HG02870 (cell line): ENCODE measurements around the gene CDH23.
A peak's percentile ranks its signal among the peaks of the same experiment; 100 is the strongest.

Experiments used
- ATAC-seq: cut with Tn5 transposase; IDR thresholded peaks from one replicate; pipeline ENCODE4 v1.9.1; 2021; ENCODE audit warnings: mild to moderate bottlenecking, moderate library complexity; ENCODE audit not compliant: unreplicated experiment

The CDH23 gene

DNA sequence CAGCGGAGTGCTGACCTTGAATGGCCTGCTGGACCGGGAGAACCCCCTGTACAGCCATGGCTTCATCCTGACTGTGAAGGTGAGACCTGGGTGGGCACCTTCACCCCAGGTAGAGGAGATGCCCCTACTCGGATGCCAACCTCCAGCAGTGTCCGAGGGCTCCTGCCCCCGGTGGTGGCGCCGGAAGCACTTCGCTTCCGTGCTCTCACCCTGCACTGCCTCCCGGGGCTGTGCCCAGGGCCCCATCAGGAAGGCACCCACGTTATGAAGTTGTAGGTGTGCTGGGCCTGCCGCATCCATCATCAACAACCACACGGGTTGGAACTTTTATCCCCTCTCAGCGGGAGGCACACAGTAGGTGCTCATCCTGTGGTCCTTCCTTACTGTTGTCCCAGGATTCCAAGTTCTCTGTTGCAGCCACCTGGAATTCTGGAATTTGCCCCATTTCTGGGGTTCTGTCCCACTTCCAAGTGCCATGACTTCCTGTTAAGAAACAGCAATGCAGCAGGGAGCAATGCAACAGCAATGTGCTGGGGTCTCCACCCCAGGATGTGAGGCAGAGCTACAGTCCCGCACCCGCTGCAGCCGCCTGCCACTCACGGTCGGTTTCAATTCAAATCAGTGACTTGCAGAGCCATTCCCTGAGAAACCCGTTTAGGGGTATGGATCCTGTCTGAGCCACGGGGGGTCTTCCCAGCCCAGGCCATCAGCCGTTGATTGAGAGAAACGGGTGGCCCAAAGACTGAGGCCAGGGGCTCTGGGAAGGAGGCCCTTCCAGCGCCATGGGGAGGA, 219.0 kb downstream of the CDH23 start:
- no peak for ATAC-seq

DNA sequence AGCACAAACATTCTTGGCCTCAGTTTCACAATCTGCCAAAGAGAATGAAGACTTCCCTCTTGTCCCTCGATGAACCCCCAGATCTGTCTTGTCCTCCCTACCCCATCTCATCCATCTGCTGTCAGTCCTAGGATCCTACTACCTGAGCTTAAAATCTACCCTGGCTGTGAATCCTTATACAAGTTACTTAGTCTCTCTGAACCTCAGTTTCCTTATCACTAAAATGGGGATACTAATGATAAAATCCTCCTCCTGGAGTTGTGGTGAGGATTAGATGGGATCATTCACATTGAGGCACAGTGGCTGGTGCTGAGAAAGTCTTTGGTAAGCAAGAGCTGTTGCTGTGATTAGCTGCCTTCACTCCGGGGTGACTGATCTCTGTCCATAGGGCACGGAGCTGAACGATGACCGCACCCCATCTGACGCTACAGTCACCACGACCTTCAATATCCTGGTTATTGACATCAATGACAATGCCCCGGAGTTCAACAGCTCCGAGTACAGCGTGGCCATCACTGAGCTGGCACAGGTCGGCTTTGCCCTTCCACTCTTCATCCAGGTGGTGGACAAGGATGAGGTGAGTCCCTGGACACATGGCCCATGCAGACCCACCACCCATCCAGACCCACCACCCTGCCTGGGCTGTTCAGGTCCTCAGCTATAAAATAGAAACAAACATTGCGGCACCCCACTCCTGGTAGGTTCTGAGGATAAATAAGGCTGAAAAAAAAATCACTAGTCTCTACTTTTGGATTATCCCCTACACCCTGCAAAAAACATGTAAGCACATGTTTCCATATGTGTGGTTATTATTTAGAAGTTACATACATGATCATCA, 220.3 kb downstream of the CDH23 start:
- no peak for ATAC-seq

DNA sequence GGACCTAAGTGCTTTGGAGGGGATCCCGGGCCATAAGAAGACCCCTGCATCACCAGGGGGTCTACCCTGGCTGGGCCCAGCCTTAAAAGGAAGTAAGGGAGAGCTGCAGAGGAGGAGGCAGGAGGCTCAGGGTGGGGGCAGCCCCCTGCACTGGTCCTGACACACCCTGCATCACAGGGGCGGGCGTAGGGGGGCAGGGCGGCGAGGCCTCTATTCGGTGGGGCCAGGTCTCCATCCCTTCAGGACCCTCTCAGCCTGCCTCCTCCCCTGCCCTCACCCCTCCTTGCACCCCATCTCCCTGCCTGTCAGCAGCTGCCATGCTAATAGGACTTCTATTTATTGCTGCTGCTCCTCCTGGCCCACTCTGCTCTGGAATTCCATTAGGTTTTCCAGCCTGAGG, 221.5 kb downstream of the CDH23 start:
- ATAC-seq, result no peak

DNA sequence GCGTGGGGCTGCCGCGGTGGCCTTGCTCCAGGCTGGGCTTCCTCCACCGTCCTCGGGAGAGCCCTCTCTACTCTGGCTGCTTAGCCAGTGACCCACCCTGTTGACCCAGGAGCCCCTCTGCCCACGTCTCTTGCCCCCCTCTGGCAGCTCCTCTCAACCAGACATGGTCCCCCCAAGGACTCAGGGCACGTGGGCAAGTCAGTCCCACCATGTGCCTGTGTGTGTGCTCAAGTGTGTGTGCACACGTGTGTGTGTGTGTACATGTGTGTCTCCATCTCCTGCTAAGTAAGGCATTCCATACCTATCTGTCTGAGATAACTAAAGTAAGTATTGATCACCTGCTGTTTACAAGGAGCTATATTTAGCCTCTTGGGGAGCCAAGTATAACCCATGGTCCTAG, 221.9 kb downstream of the CDH23 start:
- ATAC-seq, result no peak

DNA sequence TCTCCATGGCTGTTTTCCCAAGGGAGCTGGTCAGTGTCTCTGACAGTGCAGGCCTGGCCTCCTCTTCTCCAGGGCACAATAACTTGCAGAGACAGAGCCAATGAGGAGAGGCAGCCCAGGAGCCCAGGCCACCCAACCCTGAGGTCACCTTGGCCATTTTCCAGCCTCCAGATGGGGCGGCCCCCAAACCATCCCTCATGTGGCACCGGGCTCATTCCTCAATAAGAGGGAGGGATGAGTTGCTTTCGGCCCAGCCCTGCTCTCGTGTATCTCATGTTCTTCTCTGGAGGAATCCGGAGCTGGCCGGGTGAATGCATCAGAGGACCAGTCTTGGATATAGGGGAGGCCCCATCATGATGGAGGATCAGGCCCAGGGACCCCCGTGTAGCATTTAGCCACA, 223.9 kb downstream of the CDH23 start:
- no peak for ATAC-seq

DNA sequence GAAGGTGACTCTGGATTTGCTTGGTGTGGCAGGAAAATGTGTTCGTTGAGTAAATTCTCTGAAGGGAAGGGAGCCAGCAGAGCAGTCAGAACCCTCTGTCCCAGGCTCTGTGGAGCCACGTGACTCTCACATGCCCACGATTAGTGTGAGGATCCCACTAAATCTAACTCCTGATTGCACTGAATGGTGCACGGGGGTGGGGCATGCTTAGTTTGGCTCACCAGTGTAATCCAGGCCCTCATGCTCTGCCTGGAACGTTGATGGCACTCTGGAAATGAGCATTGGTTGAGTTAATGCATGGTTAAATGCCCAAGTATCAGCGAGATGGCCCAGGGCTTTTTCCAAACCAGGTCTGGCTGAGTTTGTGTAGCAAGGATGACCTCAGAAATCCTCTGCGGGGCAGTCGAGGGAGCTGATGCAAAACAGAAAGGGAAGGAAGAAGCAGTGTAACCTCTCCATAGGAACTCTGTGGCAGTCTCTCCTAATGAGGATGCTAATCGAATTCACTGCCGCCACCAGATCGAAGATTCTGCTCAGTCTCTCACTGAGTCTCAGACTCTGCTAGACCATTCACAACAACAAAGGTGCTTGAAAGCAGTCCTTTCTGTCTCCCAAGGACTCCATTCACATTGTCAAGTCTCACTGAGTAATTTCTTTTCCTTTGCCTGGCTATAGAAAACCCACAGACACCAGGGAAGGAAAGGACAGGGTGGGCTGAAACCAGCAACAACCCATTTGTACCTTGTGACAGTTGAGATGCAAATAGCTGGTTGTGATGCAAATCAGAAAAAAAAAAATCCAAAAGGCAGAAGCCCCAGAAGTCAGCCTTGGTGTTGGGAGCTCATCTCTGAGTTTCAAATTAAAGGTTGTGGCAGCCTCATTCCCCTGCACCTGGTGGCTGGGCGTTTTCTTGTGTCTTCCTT, 224.8 kb downstream of the CDH23 start:
- ATAC-seq, result peak; percentile 55

DNA sequence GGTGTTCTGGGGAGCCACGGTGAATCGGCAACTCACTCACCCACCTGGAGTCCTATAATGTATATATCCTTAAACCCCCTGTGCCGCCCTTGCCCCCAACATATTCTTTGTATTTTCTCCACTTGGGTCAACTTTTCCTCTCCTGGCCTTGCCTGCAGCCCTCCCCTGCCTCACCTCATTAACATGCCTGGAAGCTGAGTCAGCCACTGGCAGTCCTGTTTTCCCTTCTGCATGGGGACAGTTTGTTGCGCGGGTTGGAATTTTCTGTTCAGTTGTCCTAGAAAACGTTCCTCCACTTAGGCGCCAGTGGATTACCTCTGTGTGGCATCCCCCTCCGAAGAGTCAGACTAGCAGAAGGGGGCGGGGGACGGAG, 225.4 kb downstream of the CDH23 start:
- no peak for ATAC-seq

DNA sequence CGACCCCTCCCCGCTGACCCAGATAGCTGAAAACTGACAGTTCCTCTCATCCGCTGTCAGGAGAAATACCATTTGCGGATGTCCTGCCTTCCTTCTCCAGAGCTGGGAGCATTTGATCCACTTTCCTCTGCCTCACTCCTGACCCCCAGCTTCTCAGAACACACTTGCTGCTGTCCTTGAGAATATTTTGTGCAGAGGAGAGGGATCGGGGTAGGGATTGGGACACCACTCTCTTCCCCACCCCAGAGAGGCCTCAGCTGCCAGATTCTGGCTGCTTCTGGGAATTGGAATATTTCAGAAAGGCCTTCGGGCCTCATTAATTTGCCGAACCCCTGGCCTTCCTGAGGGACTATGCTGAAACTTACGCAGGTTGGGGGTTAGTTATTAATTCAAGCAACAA, 225.9 kb downstream of the CDH23 start:
- no peak for ATAC-seq

DNA sequence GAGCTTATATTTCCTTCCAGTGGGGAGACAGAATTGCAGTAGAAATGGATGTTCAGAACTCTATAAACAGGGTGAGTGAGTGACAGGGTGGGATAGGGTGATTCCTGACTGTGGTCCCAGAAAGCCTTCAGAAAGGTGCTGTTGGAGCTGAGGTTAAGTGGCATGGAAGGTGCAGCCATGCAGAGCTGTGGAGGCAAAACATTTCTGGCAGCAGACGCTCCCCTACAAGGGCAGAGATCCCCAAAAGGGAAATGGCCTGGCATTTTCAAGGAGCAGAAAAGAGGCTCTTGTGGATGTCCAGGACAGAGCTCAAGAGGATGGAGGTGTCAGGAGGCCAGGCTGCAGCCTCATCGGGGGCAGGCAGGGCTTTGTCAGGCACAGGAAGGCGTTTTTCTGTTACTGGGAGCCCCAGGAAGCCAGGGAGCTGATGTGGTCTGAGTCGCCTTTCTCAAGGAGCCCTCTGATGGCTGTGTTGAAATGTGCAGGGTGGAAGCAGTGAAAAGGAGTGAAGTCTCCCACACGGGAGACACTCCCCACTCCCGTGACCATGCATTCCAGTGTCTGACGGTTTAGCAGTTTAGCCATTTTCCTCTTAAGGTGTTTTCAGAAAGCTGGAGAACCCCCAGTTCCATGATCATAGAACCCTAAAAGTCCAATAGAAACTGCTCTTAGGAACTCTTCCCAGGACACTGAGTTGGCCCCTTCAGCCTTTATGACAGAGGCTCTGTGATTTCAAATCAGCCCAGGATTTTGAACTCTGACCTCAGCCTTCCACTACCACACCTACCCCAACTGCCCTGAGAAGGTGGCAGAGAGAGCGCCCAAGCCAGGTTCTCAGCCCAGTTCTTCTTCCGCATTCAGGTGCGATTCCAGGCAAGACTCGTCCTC, 226.6 kb downstream of the CDH23 start:
- no peak for ATAC-seq

DNA sequence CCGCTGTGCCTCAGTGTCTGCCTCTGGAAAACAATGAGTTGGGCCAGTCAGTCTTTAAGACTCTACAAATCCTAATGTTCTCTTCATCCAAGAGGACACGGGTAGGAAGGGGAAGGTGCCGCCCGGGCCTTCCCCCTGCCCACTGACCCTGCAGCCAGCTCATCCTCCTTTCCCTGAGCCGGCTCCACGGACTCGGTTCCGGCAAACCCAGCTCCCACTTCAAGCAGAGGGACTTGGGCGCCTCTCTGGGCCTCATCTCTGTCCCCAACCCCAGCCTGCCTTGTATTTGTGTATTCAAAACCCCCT, 227.2 kb downstream of the CDH23 start:
- ATAC-seq, result no peak

DNA sequence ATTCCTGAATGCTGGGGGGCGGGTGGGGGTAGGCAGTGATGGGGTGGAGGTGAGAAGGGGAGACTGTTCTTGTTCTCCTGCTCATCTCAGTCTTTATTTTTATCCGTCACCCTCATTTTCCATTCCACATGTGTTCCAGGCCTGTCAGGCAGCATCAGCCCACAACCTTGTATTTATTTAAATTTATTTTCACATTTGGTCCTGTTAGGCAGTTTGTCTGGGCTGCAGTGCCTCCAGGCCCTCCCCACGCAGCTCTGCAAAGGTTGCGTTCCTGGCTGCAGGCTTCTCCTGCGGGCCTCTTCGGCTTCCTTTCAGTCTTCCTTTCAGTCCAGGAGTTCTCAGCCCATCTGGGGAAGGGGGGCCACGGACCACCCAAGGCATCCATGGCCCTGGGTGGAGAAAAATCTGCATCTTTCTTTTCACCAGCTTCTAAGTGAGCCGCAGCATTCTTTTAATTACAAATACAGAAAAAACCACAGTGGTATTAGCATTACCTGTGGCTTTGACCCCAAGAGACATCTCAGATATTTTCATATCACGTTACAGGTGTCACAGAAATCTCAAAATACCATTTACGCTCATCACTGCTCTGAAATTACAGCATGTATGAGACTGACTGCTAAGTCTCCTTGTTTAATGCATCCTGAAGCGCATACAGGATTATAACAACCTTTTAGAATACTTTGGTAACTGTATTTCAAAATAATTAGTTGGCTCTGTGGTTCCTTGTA, 228.9 kb downstream of the CDH23 start:
- no peak for ATAC-seq

DNA sequence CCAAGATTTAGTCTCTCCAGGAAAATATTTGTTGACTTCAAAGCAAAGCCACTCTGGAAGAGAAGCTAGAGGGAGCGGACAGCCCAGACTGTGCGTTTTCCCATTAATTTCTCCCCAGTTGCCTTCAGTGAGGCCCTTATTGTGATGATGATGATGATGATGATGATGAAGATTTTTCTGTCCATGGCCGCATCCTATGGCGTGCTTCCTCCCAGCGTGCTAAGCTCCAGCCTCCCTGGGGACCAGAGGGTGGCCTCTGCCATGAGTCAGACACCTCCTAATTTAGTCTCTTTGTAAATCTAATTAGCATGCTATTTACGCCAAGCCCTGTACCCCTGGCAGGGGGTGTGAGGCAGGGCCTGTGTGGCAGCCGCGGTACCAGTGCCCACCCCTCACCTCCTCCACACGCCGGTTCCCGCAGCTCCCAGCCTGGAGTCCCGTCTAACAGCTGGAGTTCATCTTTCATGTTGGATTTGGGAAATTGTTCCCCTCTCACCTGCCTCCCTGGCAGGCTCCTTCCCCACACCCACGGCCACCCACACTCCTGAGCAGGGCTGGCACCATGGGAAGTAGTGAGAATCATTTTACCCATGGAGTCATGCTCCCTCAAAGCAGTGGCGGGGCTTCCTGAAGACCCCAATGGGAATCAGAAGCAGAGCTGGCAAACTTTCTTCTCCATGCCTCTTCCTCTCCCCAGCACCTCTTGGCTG, 230.7 kb downstream of the CDH23 start:
- ATAC-seq, result no peak

DNA sequence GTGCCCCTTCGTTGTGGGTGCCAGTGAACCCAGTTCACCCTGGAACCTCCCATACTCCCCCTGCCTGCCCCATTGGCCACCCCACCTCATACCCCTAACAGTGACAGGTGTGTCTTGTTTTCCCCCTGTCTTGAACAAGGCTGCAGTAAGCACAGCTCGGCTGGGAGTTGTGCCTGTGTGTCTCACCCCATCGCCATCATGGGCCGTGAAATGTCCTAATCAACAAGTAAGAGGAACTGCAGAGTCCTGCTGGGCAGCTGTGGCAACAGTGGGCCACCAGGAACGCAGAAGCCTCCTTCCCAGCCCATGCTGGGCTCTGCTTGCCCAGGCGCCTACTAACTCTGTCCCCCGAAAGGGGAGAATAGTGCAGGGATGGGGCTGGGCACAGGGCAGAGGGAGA, 231.2 kb downstream of the CDH23 start:
- ATAC-seq, result no peak

DNA sequence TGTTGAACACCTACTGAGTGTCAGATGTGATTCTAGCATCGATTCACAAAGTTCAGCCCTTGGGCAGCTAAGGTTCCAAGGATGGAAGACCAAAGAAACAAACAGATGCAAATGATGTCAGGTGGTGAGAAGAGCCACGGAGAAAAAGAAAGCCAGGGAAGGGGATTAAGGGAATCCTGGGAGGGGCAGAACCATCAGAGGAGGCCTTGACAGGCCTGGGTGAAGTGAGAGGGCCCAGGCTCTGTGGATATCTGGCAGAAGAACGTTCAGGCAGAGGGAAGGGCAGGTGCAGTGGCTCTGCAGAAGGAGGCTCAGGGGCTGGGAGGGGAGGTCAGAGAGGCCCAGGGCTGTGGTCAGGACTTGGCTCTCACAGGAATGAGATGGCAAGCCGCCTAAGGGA, 232.4 kb downstream of the CDH23 start:
- no peak for ATAC-seq

DNA sequence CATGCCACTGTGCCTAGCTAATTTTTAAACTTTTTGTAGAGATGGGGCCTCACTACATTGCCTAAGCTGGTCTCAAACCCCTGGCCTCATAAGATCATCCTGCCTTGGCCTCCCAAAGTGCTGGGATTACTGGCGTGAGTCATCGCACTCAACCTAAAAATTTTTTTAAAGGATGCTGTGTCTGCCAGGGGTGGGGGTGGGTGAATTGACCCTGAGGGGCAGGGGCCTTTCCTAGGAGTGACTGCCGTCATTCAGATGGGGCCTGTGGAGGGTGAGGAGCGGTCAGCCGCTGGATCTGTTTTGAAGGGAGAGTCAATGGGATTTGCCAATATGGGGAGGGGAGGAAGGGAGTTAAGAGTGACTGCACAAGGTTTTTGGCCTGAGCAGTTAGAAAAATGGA, 233.4 kb downstream of the CDH23 start:
- ATAC-seq, result no peak

DNA sequence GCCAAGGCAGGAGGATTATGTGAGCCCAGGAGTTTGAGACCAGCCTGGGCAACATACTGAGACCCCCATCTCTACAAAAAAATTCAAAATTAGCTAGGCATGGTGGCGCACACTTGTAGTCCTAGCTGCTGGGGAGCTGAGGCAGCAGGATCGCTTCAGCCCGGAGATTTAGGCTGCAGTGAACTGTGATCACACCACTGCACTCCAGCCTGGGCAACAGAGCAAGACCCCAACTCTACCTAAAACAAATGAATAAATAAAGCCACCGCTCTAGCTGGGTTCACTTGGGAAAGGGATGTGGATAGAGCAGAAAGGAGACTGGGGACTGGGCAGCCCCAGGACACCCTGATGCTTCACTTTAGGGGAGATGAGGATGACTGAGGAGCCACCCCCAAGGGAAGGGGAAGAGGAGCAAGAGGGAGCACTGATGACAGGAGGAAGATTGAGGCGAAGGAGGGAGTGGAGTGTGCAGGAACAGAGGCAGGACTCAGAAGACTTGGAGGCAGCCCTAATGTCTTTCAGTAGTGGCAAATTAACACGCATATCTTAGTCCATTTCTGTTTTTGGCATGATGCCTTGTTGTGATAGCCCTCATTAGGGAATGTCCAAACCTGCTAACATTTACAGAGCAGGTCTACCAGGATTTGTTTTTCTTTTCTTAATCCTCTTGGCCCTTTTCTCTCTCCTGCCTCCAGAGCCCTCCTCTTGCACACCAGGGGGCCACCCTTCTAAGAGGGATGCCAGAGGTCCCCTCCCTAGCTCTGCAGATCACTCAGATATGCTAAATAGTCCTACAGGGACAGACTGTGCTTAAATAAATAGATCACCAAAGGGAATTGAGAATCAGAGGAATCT, 234.5 kb downstream of the CDH23 start:
- no peak for ATAC-seq

DNA sequence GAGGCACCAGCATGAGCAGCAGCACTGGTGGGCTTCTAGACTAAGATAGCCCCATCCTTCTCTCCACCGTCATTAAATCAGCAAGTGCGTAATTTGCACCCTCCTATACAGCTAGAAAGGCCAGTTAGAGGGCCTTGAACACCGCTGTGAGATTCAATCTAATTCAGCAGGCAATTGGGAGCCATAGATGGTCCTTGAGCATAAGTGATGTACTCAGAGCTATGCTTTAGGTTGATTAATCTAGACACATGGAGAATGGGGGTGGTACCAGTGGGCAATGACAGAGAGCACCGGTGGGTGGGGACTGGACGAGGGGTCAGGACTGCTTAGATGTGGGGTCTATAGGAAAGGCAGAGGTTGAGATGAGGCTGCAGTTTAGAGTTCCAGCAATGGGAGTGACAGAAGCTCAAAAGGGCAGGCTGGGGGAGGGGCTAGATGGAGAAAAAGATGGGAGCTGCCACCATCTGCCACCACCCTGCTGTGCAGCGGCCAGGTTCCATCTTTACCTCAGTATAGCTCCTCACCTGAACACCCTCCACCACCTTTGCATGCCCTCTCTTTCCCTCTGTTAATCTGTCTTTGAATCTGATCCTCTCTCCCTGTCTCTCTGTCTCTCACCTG, 235.6 kb downstream of the CDH23 start:
- ATAC-seq, result no peak
